GM13977 (cell line): ENCODE measurements around the gene SSC4D.
A peak's percentile ranks its signal among the peaks of the same experiment; 100 is the strongest.
"Not testable (repeated sequence)": the region's sequence is repeated elsewhere in the genome, so short reads cannot be mapped to it uniquely, and the experiment has no call there.

Experiments
- DNase-seq: peaks from one replicate; pipeline ENCODE4 v3.0.0; 2012; ENCODE audit warnings: low spot score
- in situ Hi-C: fragments of 300-500 bp; cut with MboI; formaldehyde crosslinking; loops from one replicate; pipeline ENCODE4 v1.12.0; 2022; ENCODE audit warnings: low sequenced_read_pairs, low pct_unique_long_range_greater_than_20kb, mixed read lengths, inconsistent platforms; ENCODE audit not compliant: unreplicated experiment
- TF ChIP-seq, protein P1 (sequence below): IDR thresholded peaks from 2 replicates; pipeline ENCODE4 v1.5.1; 2012; ENCODE audit warnings: mild to moderate bottlenecking, control low read depth; ENCODE audit not compliant: insufficient read depth; ENCODE audit errors: extremely low read depth, missing control alignments

The SSC4D gene

DNA sequence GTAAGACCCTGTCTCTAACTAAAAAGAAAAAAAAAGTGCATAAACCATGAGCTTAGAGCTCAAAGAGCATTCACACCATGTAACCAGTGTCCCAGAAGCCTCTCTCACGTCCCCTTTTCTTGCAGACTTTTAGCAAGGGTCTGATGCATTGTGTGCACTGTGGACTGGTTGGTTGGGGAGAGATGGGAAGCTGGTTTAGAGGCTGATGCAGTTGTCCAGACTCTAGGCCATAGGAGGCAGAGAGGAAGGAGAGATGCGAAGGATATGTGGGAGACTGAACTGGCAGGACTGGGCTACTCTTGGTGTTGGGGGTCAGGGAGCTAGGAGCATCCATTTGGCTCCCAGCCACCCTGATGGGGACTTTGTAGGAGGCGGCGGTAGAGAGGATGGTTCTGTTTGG is 1.8 kb downstream of the SSC4D start:
- no peak for DNase-seq
- in situ Hi-C loops: no loop called here
- TF ChIP-seq, protein P1, sequence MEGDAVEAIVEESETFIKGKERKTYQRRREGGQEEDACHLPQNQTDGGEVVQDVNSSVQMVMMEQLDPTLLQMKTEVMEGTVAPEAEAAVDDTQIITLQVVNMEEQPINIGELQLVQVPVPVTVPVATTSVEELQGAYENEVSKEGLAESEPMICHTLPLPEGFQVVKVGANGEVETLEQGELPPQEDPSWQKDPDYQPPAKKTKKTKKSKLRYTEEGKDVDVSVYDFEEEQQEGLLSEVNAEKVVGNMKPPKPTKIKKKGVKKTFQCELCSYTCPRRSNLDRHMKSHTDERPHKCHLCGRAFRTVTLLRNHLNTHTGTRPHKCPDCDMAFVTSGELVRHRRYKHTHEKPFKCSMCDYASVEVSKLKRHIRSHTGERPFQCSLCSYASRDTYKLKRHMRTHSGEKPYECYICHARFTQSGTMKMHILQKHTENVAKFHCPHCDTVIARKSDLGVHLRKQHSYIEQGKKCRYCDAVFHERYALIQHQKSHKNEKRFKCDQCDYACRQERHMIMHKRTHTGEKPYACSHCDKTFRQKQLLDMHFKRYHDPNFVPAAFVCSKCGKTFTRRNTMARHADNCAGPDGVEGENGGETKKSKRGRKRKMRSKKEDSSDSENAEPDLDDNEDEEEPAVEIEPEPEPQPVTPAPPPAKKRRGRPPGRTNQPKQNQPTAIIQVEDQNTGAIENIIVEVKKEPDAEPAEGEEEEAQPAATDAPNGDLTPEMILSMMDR: no peak

DNA sequence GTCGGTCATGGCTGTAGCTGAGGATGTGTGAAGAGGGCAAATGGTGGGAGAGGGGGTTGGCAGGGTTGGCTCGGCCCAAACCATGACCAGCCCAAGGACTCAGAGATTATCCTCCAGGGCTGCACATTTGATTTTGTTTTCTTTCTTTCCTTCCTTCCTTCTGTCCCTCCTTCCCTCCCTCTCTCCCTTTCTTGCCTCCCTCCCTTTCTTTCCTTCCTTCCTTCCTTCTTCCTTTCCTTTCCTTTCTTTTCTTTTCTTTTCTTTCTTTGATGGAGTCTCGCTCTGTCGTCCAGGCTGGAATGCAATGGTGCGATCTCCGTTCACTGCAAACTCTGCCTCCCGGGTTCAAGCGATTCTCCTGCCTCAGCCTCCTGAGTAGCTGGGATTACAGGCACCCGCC is 3.8 kb downstream of the SSC4D start:
- no peak for DNase-seq
- in situ Hi-C loops: no loop called here
- TF ChIP-seq, protein P1: no peak

DNA sequence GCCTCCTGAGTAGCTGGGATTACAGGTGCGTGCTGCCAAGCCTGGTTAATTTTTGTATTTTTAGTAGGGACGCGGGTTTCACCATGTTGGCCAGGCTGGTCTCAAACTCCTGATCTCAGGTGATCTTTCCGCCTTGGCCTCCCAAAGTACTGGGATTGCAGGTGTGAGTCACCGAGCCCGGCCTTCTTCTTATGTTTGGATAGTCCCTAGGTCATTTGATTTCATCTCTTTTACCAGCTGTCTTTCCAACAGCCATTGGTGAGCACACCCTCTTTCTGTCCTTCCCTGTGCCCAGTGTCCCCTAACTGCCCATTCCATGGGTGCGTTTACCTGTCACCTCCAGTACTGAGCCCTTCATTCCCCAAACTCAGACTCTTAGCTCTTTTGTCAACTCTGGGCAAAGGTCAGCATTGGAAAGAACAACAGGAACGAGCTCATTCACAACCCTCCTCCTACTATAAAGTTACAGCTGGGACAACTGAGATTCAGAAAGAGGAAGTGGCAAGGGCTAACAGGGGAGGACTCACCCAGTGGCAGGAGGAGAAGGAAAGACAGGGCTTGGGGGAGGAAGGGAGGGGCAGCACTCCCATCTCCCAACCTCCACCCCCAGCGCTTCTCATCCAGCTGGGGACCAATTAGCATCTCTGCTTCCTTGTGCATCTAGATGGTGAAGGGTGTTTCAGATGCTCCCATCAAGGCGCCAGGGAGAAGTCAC is 5.6 kb downstream of the SSC4D start:
- in situ Hi-C loops: no loop called here

DNA sequence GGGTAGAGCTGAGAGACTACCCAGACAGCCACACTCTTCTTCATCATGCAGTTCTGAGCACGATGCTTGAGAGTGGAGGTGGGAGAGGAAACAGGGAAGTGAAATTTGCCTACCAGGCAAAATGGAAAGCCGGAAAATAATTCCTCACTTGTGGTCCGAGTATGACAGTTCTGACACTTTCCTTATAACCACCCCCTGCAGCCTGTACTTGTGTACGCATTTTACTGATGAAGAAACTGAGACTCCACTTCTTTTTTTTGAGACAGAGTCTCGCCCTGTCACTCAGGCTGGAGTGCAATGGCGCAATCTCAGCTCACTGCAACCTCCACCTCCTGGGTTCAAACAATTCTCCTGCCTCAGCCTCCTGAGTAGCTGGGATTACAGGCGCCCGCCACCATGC is 6.4 kb downstream of the SSC4D start:
- in situ Hi-C loops, DNase-seq: not testable (repeated sequence)

More for the DNA sequence above, 5.6 kb downstream of the SSC4D start:
- TF ChIP-seq, protein P1: no peak
- no peak for DNase-seq

DNA sequence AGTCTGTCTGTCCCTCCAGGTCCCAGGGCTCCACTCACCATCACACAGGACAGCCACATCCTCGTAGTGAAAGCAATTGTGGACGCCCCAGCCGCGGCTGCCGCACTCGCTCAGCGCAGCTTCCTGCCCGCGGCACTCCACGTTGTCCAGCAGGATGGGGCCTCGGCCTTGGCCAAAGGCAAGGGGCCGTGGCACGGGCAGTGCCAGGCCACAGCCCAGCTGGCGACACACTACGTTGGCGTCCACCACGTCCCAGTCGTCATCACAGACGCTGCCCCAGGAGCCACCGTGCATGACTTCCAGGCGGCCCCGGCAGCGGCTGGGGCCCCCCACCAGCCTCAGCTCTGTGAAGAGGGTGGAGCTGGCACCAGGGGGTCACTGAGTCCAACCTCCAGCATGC is 9.2 kb downstream of the SSC4D start:
- no peak for DNase-seq
- TF ChIP-seq, protein P1: no peak
- in situ Hi-C loops: no loop called here

DNA sequence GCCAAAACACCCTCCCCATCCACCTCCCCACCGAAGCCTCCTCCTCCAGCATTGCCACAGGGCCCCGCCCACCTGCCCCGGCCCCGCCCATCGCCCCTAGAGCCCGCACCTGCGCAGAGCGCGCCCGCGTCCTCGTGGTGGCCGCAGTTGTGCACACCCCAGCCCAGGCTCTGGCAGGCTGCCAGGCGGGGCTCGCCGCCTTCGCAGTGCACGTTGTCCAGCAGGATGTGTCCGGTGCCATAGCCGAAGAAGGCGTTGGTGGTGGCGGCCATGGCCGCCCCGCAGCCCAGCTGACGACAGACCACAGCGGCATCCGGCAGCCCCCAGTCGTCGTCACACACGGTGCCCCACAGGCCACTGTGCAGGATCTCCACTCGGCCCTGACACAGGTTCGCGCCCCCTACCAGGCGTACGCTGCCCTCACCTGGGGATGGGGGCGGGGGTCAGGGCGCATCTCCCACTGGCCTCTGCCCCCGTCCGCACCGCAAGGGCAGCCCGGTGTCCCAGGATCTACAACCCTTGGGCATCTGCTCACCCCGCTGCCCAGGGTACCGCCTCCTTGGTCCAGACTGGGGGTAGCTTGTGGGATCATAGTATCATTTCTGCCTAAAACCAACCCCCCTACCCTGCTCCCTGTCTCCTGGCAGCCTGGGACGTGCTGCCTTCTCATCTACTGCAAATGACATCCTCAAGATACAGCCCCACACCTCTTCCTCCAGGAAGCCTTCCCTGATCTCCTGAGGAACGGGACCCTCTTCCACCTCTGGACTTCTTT is 11.9 kb downstream of the SSC4D start:
- in situ Hi-C loops: no loop called here
- DNase-seq: peak; percentile 91
- TF ChIP-seq, protein P1: no peak

DNA sequence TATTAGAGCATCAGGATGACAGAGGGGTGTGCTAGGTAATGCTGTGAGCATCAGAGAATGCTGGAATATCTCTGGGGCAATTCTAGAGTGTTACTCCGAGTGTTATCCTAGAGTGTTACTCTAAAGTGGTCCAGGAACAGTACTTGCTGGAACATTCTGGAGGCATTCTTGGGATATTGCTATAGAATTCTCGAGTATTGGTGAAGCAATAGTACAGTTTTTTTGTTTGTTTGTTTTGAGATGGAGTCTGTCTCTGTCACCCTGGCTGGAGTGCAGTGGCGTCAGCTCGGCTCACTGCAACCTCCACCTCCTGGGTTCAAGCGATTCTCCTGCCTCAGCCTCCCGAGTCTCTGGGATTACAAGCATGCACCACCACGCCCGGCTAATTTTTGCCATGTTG is 12.6 kb downstream of the SSC4D start:
- no peak for DNase-seq
- TF ChIP-seq, protein P1: no peak
- in situ Hi-C loops: no loop called here
